Left lung (tissue), 10 donors: ENCODE data around the gene ZNF626. TPM values are rescaled to one million over a fixed set of nuclear protein-coding genes. Genes with fewer than 3 reads are reported as not detected.
"Not testable (repeated sequence)": the region's sequence is repeated elsewhere in the genome, so short reads cannot be mapped to it uniquely, and the experiment has no call there.

Source experiments
- ATAC-seq: fragments of 200-7000 bp; cut with Tn5 transposase; one replicate; pipeline ENCODE4 v1.9.1; 2020; ENCODE audit warnings: moderate library complexity
- DNase-seq, 4 donors: peaks; one replicate each; pipeline ENCODE4 v3.0.0-alpha.2; 2013 to 2020
- H3K27ac ChIP-seq, 2 donors: fragments of 200-600 bp; sonication (generic) in 1 of 2; one replicate each; pipeline versions ENCODE4 v1.5.0 to v1.8.0; 2020 to 2021
- H3K27me3 ChIP-seq, 2 donors: fragments of 200-600 bp; sonication (generic) in 1 of 2; one replicate each; pipeline versions ENCODE4 v1.5.0 to v1.8.0; 2020 to 2021
- H3K36me3 ChIP-seq, 2 donors: fragments of 200-600 bp; sonication (generic) in 1 of 2; one replicate each; pipeline versions ENCODE4 v1.5.0 to v1.8.0; 2020 to 2021
- H3K4me1 ChIP-seq, 2 donors: fragments of 200-600 bp; one replicate each; pipeline ENCODE4 v1.8.0; 2021
- H3K4me3 ChIP-seq, 2 donors: fragments of 200-600 bp; sonication (generic) in 1 of 2; one replicate each; pipeline versions ENCODE4 v1.5.0 to v1.8.0; 2020 to 2021; ENCODE audit warnings: mild to moderate bottlenecking in 1 of 2
- H3K9me3 ChIP-seq, 2 donors: fragments of 200-600 bp; sonication (generic) in 1 of 2; one replicate each; pipeline versions ENCODE4 v1.5.0 to v1.8.0; 2020 to 2021
- intact Hi-C, 2 donors: fragments of 100-400 bp; cut with DNase I; formaldehyde crosslinking; loops; one replicate each; pipeline versions ENCODE4 v1.11.2 to v1.14.2; 2022
- polyA plus RNA-seq, 6 donors: library from polyadenylated mRNA; unstranded; fragments of 120-200 nt; gene quantifications; one replicate each; pipeline ENCODE4 v1.2.1, GENCODE V29; 2013; ENCODE audit not compliant: insufficient read length in 6 of 6
- total RNA-seq, 2 donors: library from RNA; stranded (reverse); fragmentation: NEBNext Ultra II Directional; extraction: Animal tissue kit (Norgen Biotek cat#: 25700); gene quantifications; one replicate each; pipeline ENCODE4 v1.2.1, GENCODE V29; 2021
- TF ChIP-seq, protein P1 (sequence below), 2 donors: fragments of 200-600 bp; sonication (generic) in 1 of 2; IDR thresholded peaks; one replicate each; pipeline versions ENCODE4 v1.5.0 to v1.8.0; 2021; ENCODE audit warnings: antibody characterized with exemption in 2 of 2
- donor health status: DM: no; HTN: yes; CAD: no.
- donor health status: DM: no; HTN: no; CAD: no.

ZNF626 gene
- total and polyA plus RNA-seq, 8 donors: 8.6 to 29.2 (median 22.8) TPM

DNA sequence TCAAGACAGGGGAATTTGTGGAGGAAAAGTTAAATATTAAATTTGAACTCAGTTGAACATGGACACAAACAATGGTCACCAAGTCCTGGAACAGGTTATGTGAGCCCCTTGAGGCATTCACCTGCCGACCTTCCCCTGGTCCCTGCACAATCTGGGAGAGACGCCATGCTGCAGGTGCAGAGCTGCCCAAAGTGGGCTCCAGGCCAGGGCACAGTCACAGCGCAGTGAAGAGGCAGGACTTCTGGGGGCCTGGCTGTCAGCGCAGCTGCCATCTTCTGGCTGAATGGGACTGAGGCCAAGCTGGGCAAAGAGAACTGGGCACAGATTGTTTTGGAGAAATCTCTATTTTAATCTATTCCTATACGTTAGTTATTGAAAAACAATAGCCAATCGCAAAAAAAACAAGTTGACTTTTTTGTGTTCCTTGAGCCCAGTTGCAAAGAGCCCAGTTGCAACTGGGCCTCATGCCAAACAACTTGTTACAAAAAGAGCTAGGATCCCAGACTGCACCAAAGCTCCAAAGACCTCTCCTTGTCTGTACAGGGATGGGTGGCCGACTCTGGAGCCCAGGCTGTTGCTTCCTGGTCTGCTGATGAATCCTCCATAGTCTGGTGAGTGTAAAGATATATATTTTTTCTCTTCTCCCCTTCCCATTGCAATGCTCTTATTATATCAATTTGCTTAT lies 1.2 kb upstream of the ZNF626 start:
- H3K27me3 ChIP-seq: no peaks in the 10 kb centered on the region
- no peak for ATAC-seq
- H3K4me1 ChIP-seq: peaks cover 0 to 22% of the 10 kb centered on the region in 2 donors
- intact Hi-C loops: no loop called here
- H3K27ac ChIP-seq: no peak overlapping the region
- H3K36me3 ChIP-seq: peaks cover 0 to 17% of the 10 kb centered on the region in 2 donors
- peaks cover 0 to 32% of the 10 kb centered on the region in 2 donors for H3K9me3 ChIP-seq
- TF ChIP-seq, protein P1, sequence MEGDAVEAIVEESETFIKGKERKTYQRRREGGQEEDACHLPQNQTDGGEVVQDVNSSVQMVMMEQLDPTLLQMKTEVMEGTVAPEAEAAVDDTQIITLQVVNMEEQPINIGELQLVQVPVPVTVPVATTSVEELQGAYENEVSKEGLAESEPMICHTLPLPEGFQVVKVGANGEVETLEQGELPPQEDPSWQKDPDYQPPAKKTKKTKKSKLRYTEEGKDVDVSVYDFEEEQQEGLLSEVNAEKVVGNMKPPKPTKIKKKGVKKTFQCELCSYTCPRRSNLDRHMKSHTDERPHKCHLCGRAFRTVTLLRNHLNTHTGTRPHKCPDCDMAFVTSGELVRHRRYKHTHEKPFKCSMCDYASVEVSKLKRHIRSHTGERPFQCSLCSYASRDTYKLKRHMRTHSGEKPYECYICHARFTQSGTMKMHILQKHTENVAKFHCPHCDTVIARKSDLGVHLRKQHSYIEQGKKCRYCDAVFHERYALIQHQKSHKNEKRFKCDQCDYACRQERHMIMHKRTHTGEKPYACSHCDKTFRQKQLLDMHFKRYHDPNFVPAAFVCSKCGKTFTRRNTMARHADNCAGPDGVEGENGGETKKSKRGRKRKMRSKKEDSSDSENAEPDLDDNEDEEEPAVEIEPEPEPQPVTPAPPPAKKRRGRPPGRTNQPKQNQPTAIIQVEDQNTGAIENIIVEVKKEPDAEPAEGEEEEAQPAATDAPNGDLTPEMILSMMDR (IDR thresholded peaks at IDR 0.05): no peak
- H3K4me3 ChIP-seq: no peak overlapping the region
- peak in 1 of 4 donors; percentile 10 for DNase-seq

DNA sequence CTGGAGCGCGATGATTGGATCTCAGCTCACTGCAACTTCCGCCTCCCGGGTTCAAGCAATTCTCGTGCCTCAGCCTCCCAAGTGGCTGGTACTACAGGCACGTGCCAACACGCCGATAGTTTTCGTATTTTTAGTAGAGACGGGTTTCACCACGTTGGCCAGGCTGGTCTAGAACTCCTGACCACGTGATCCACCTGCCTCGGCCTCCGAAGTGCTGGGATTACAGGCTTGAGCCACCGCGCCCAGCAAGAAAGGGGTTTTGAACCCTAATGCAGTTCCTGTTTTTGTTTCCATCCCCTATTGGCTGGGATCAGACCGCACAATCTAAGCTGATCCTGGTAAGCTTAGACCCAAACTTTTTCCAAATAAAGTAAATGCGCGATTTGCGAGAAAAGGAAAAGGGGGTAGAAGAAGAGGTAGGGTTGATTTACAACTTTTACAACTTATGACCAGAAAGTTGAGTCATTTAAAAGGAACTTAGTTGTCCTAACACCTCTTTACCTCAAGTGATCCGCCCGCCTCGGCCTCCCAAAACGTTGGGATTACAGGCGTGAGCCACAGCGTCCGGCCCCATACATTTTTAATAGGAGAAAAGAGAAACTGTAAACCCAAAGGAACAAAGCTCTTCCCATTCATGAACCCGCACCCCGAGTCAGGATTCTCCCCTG lies 764 bp downstream of the ZNF626 start:
- DNase-seq (peak in 1 of 4 donors; percentile 10), ATAC-seq (peak; percentile 3)
- peak overlapping the region; percentile 59 to 69 for H3K4me3 ChIP-seq
- TF ChIP-seq, protein P1 (IDR thresholded peaks at IDR 0.05): no peak
- peak overlapping the region; percentile 77 to 81 for H3K27ac ChIP-seq
- intact Hi-C loops: no loop called here
- H3K9me3 ChIP-seq: peaks cover 0 to 44% of the 10 kb centered on the region in 2 donors
- no peaks in the 10 kb centered on the region for H3K27me3 ChIP-seq
- H3K36me3 ChIP-seq: peaks cover 0 to 35% of the 10 kb centered on the region in 2 donors
- H3K4me1 ChIP-seq: peaks cover 0 to 22% of the 10 kb centered on the region in 2 donors

DNA sequence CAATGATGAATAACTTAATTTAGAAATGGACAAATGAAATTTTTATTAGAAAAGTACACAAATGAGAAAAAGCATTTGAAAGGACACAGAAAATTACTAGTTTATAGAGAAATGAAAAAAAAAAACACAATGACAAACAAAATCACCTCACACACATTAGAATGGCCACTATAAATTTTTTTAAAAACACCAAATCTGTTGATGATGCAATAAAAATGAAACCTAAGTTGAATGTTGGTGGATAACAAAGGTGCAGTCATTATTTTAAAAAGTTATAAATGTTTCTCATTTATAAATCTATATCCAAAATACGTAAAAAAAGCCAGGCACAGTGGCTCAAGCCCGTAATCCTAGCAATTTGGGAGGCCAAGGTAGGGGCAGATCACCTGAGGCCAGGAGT lies 20.8 kb downstream of the ZNF626 start:
- no peaks in the 10 kb centered on the region for H3K4me1 ChIP-seq
- DNase-seq (no peak), ATAC-seq (no peak)
- H3K36me3 ChIP-seq: peaks cover 0 to 93% of the 10 kb centered on the region in 2 donors
- H3K9me3 ChIP-seq: peaks cover 0 to 95% of the 10 kb centered on the region in 2 donors
- H3K4me3 ChIP-seq: no peak overlapping the region
- H3K27ac ChIP-seq: no peak overlapping the region
- H3K27me3 ChIP-seq: no peaks in the 10 kb centered on the region
- TF ChIP-seq, protein P1 (IDR thresholded peaks at IDR 0.05): no peak
- intact Hi-C loops: no loop called here

DNA sequence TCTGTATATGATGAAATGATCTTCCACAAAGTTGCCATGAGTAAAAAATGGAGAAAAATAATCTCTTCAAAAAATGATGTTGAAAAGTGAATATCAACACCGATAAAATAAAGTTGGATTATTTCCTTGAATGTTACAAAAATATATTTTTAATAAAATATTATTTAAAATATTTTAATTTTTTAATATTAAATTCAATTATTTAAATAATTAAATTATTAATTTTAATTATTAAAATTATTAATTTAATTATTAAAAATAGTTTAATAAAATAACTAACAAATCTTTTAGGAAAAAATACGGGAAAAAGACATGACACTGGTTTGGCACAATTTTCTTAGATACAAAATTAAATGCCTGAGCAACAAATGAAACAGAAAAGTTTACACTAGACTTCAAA lies 21.3 kb downstream of the ZNF626 start:
- Histone ChIP-seq H3K9me3 (peaks cover 0 to 96% of the 10 kb centered on the region in 2 donors), H3K27ac (no peak overlapping the region), H3K27me3 (no peaks in the 10 kb centered on the region), H3K4me3 (no peak overlapping the region), H3K36me3 (peaks cover 0 to 93% of the 10 kb centered on the region in 2 donors), H3K4me1 (no peaks in the 10 kb centered on the region)
- ATAC-seq (no peak), DNase-seq (no peak)
- TF ChIP-seq, protein P1 (IDR thresholded peaks at IDR 0.05): no peak
- intact Hi-C loops: no loop called here

DNA sequence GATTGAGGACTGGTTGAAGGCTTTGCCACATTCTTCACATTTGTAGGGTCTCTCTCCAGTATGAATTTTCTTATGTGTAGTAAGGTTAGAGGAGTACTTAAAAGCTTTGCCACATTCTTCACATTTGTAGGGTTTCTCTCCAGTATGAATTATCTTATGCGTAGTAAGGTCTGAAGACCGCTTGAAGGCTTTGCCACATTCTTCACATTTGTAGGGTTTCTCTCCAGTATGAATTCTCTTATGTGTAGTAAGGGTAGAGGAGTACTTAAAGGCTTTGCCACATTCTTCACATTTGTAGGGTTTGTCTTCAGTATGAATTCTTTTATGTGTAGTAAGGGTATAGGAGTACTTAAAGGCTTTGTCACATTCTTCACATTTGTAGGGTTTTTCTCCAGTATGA lies 36.8 kb downstream of the ZNF626 start:
- H3K4me3 ChIP-seq, DNase-seq, H3K27ac ChIP-seq, H3K4me1 ChIP-seq, intact Hi-C loops, ATAC-seq, H3K27me3 ChIP-seq: not testable (repeated sequence)
- peaks cover 0 to 17% of the 10 kb centered on the region in 2 donors for H3K36me3 ChIP-seq
- peaks cover 5 to 98% of the 10 kb centered on the region in 2 donors for H3K9me3 ChIP-seq
